K562 (cell line): ENCODE results near the gene FRAT1. TPM values are rescaled to one million over a fixed set of nuclear protein-coding genes. Genes with fewer than 3 reads are reported as not detected.

ENCODE experiments used
- CREB1 ChIP-seq, 2 experiments: sonication (generic) in 1 of 2; formaldehyde crosslinking in 1 of 2; IDR thresholded peaks; 2 replicates each; pipeline versions ENCODE4 v1.6.1 to v1.8.0; 2012 to 2022; ENCODE audit warnings: inconsistent platforms in 1 of 2, mild to moderate bottlenecking in 1 of 2, missing genetic modification reagents in 1 of 2, moderate library complexity in 1 of 2
- FOS ChIP-seq: IDR thresholded peaks from 3 replicates; pipeline ENCODE4 v1.6.1; 2011; ENCODE audit not compliant: insufficient read length; ENCODE audit errors: extremely low read depth
- GTF2F1 ChIP-seq: IDR thresholded peaks from 2 replicates; pipeline ENCODE4 v1.6.1; 2011; ENCODE audit warnings: low read depth, low read length, improper control_type of control experiment
- HDAC3 ChIP-seq: fragments of 450-650 bp; IDR thresholded peaks from 2 replicates; pipeline ENCODE4 v1.6.1; 2018; ENCODE audit warnings: borderline replicate concordance, mild to moderate bottlenecking, moderate library complexity; ENCODE audit not compliant: partially characterized antibody
- HES1 ChIP-seq: fragments of 450-650 bp; IDR thresholded peaks from 2 replicates; pipeline ENCODE4 v1.6.1; 2016; ENCODE audit warnings: low read depth, mild to moderate bottlenecking, moderate library complexity
- JUND ChIP-seq, 2 experiments: IDR thresholded peaks; 2 replicates in 1 of 2; 3 replicates in 1 of 2; pipeline ENCODE4 v1.6.1; 2011; ENCODE audit warnings: borderline replicate concordance in 2 of 2, low read depth in 2 of 2, low read length in 2 of 2, improper control_type of control experiment in 1 of 2, missing biosample characterization in 1 of 2, missing genetic modification characterization in 1 of 2, missing genetic modification reagents in 1 of 2
- LARP7 ChIP-seq: fragments of 450-650 bp; IDR thresholded peaks from 2 replicates; pipeline ENCODE4 v1.6.1; 2016
- MEIS2 ChIP-seq: fragments of 450-650 bp; IDR thresholded peaks from 2 replicates; pipeline ENCODE4 v1.6.1; 2014; ENCODE audit warnings: mild to moderate bottlenecking; ENCODE audit not compliant: partially characterized antibody
- MIER1 ChIP-seq: fragments of 450-650 bp; IDR thresholded peaks from 2 replicates; pipeline ENCODE4 v1.6.1; 2016; ENCODE audit warnings: antibody characterized with exemption, mild to moderate bottlenecking, low read depth
- MYNN ChIP-seq, 2 experiments: sonication (generic); formaldehyde crosslinking in 1 of 2; IDR thresholded peaks; 2 replicates each; pipeline versions ENCODE4 v1.5.0 to v1.6.1; 2016 to 2020; ENCODE audit warnings: antibody characterized with exemption in 1 of 2, missing genetic modification reagents in 1 of 2
- NR3C1 ChIP-seq: sonication (generic); formaldehyde crosslinking; IDR thresholded peaks from 2 replicates; pipeline ENCODE4 v1.8.1; 2022; ENCODE audit warnings: missing genetic modification reagents
- PPARD ChIP-seq: fragments of 250-450 bp; sonication (Bioruptor Pico); IDR thresholded peaks from 2 replicates; pipeline ENCODE4 v1.8.0; 2022; ENCODE audit warnings: inconsistent platforms, mild to moderate bottlenecking, moderate library complexity
- SETDB1 ChIP-seq: IDR thresholded peaks from one replicate; pipeline ENCODE4 v1.6.1; 2012; ENCODE audit warnings: low read length, control low read depth, inconsistent platforms
- SIN3B ChIP-seq: fragments of 450-650 bp; IDR thresholded peaks from 2 replicates; pipeline ENCODE4 v1.6.1; 2017; ENCODE audit warnings: low read depth, mild to moderate bottlenecking, moderate library complexity
- TARDBP ChIP-seq: fragments of 450-650 bp; IDR thresholded peaks from 2 replicates; pipeline ENCODE4 v1.6.1; 2016
- TFAM ChIP-seq: fragments of 250-450 bp; sonication (Bioruptor Pico); conservative IDR thresholded peaks from 2 replicates; pipeline ENCODE4 v1.5.0; 2021; ENCODE audit warnings: mild to moderate bottlenecking, moderate library complexity
- ZBTB33 ChIP-seq: sonication (generic); formaldehyde crosslinking; IDR thresholded peaks from 2 replicates; pipeline ENCODE4 v1.8.1; 2023; ENCODE audit warnings: mild to moderate bottlenecking, missing genetic modification reagents
- ZNF143 ChIP-seq: sonication (generic); formaldehyde crosslinking; IDR thresholded peaks from 2 replicates; pipeline ENCODE4 v1.9.0; 2022; ENCODE audit warnings: mild to moderate bottlenecking, missing genetic modification reagents
- ZNF354B ChIP-seq: fragments of 250-450 bp; sonication (Bioruptor Pico); IDR thresholded peaks from 2 replicates; pipeline ENCODE4 v1.4.0; 2020
- ZNF551 ChIP-seq: fragments of 250-450 bp; sonication (Bioruptor Pico); IDR thresholded peaks from 2 replicates; pipeline ENCODE4 v1.5.0; 2021; ENCODE audit warnings: mild to moderate bottlenecking, moderate library complexity
- ZNF717 ChIP-seq: fragments of 250-450 bp; sonication (Bioruptor Pico); IDR thresholded peaks from 2 replicates; pipeline ENCODE4 v1.5.0; 2021
- ZNF740 ChIP-seq, 3 experiments: fragments of 200-800 bp in 1 of 3; sonication (Bioruptor generic) in 1 of 3; sonication (generic) in 1 of 3; formaldehyde crosslinking in 1 of 3; IDR thresholded peaks; 2 replicates each; pipeline versions ENCODE4 v1.6.1 to v1.8.0; 2016 to 2022; ENCODE audit warnings: mild to moderate bottlenecking in 2 of 3, missing compliant biosample characterization in 2 of 3, missing genetic modification characterization in 2 of 3, missing genetic modification reagents in 1 of 3
- ZNF785 ChIP-seq: fragments of 250-450 bp; sonication (Bioruptor Pico); IDR thresholded peaks from 2 replicates; pipeline ENCODE4 v1.4.0; 2020; ENCODE audit warnings: mild to moderate bottlenecking
- polyA plus RNA-seq, 8 experiments: library from polyadenylated mRNA; depleted of rRNA in 4 of 8; stranded (reverse) in 5 of 8; unstranded in 3 of 8; fragments of >200 nt; fragmentation: Nextera tagmentation in 2 of 8; fragmentation: Illumina TruSeq in 1 of 8; extraction: Ambion mirVana in 2 of 8; extraction: Trizol in 1 of 8; gene quantifications; 2 replicates each; pipeline versions ENCODE4 v1.2.1 to v1.2.3, GENCODE V29; 2011 to 2014; ENCODE audit warnings: inconsistent platforms in 1 of 8, missing spikeins in 1 of 8
- total RNA-seq, 7 experiments: library from RNA; depleted of rRNA in 6 of 7; stranded (reverse); fragments of >200 nt in 6 of 7; fragmentation: Illumina TruSeq in 2 of 7; extraction: Trizol in 2 of 7; gene quantifications; 2 replicates each; pipeline versions ENCODE4 v1.2.1 to v1.2.3, GENCODE V29; 2011 to 2021; ENCODE audit warnings: low replicate concordance in 1 of 7
- TF ChIP-seq, protein P1 (sequence below): fragments of 250-450 bp; sonication (Bioruptor Pico); IDR thresholded peaks from 2 replicates; pipeline ENCODE4 v1.4.0; 2020; ENCODE audit warnings: mild to moderate bottlenecking

Gene FRAT1
- total and polyA plus RNA-seq, 9 of the 15 experiments (the other 6 are each of a cell fraction or from before 2014, with no cell fraction given): 0.11 to 4.6 (median 1.4) TPM

- TF ChIP-seq MEIS2: peak; percentile 48
- no peak for TF ChIP-seq ZNF717 (CRISPR knock-in tag)
- TF ChIP-seq ZNF551 (CRISPR knock-in tag): no peak
- TF ChIP-seq TFAM: no peak
- no peak for TF ChIP-seq LARP7
- no peak for TF ChIP-seq ZNF785 (CRISPR knock-in tag)
- TF ChIP-seq CREB1 (IDR thresholded peaks at IDR 0.05): peak; percentile 45; the same call in 1 of the 2 replicates
- no peak for TF ChIP-seq CREB1 (CRISPR knock-in tag; IDR thresholded peaks at IDR 0.05)
- no peak for TF ChIP-seq MIER1
- no peak for TF ChIP-seq ZNF143
- TF ChIP-seq MYNN (IDR thresholded peaks at IDR 0.05): peak; percentile 93
- TF ChIP-seq MYNN (CRISPR knock-in tag; IDR thresholded peaks at IDR 0.05): no peak
- no peak for TF ChIP-seq SETDB1
- no peak for TF ChIP-seq FOS
- TF ChIP-seq ZNF740 (CRISPR knock-in tag; IDR thresholded peaks at IDR 0.05): no peak
- TF ChIP-seq ZNF740 (tag; IDR thresholded peaks at IDR 0.05): no peak
- TF ChIP-seq HDAC3: peak; percentile 72
- TF ChIP-seq SIN3B: no peak
- TF ChIP-seq HES1: no peak
- TF ChIP-seq JUND (IDR thresholded peaks at IDR 0.05; ENCODE audit: borderline replicate concordance, low read depth, low read length): no peak; the same call in 1 of the 2 replicates
- TF ChIP-seq JUND (tag; IDR thresholded peaks at IDR 0.05; ENCODE audit: borderline replicate concordance, low read depth, low read length): peak; percentile 55; the same call in 1 of the 3 replicates
- 0 out of 2 replicates have a peak, but pooled peaks have one; percentile 17 for TF ChIP-seq ZBTB33 (CRISPR knock-in tag)
- TF ChIP-seq, protein P1, sequence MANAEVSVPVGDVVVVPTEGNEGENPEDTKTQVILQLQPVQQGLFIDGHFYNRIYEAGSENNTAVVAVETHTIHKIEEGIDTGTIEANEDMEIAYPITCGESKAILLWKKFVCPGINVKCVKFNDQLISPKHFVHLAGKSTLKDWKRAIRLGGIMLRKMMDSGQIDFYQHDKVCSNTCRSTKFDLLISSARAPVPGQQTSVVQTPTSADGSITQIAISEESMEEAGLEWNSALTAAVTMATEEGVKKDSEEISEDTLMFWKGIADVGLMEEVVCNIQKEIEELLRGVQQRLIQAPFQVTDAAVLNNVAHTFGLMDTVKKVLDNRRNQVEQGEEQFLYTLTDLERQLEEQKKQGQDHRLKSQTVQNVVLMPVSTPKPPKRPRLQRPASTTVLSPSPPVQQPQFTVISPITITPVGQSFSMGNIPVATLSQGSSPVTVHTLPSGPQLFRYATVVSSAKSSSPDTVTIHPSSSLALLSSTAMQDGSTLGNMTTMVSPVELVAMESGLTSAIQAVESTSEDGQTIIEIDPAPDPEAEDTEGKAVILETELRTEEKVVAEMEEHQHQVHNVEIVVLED (CRISPR knock-in tag): no peak
- TF ChIP-seq TARDBP: no peak
- no peak for TF ChIP-seq GTF2F1
- TF ChIP-seq ZNF354B: no peak
- TF ChIP-seq PPARD (CRISPR knock-in tag): no peak
- TF ChIP-seq NR3C1 (CRISPR knock-in tag): no peak
Observed at GRCh38 chr10:97297556-97298222, 21.4 kb upstream of the FRAT1 start (continued).
